Measurements from ENCODE around the gene IAH1.

Gene IAH1

GRCh38 chr2:9535177-9535576 is 60.8 kb downstream of the IAH1 start:
- H3K4me1 ChIP-seq (ENCODE audit: control insufficient read depth, low read length): peaks cover 53% of the 10 kb centered on the region
- peaks cover 73% of the 10 kb centered on the region for H3K36me3 ChIP-seq (ENCODE audit: control insufficient read depth, low read length)
- H3K9me2 ChIP-seq (replicated peaks; ENCODE audit: control insufficient read depth, low read length): no peaks in the 10 kb centered on the region
- no peaks in the 10 kb centered on the region for H3K9me3 ChIP-seq (ENCODE audit: control insufficient read depth, insufficient read depth, low read length)
- no peak for TF ChIP-seq EZH2phosphoT487 (IDR thresholded peaks at IDR 0.05; ENCODE audit: borderline replicate concordance, low read length)
- TF ChIP-seq, protein P1, sequence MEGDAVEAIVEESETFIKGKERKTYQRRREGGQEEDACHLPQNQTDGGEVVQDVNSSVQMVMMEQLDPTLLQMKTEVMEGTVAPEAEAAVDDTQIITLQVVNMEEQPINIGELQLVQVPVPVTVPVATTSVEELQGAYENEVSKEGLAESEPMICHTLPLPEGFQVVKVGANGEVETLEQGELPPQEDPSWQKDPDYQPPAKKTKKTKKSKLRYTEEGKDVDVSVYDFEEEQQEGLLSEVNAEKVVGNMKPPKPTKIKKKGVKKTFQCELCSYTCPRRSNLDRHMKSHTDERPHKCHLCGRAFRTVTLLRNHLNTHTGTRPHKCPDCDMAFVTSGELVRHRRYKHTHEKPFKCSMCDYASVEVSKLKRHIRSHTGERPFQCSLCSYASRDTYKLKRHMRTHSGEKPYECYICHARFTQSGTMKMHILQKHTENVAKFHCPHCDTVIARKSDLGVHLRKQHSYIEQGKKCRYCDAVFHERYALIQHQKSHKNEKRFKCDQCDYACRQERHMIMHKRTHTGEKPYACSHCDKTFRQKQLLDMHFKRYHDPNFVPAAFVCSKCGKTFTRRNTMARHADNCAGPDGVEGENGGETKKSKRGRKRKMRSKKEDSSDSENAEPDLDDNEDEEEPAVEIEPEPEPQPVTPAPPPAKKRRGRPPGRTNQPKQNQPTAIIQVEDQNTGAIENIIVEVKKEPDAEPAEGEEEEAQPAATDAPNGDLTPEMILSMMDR (IDR thresholded peaks at IDR 0.05; ENCODE audit: low read depth, low read length, poor library complexity, severe bottlenecking): no peak
- no peaks in the 10 kb centered on the region for H3K27me3 ChIP-seq (ENCODE audit: control insufficient read depth, low read length)
- peak overlapping the region; percentile 30 for H3K4me2 ChIP-seq (ENCODE audit: low read length)
- H3K27ac ChIP-seq (ENCODE audit: low read depth, low read length): peak overlapping the region; percentile 20
- no peak overlapping the region for H3K4me3 ChIP-seq (ENCODE audit: low read length)
- H4K20me1 ChIP-seq (ENCODE audit: control insufficient read depth, insufficient read depth, low read depth, low read length): no peaks in the 10 kb centered on the region
- H3F3A ChIP-seq (ENCODE audit: control insufficient read depth, insufficient read depth): peaks cover 33% of the 10 kb centered on the region
- H3K79me2 ChIP-seq (ENCODE audit: control insufficient read depth, low read length): peaks cover 72% of the 10 kb centered on the region

DNA sequence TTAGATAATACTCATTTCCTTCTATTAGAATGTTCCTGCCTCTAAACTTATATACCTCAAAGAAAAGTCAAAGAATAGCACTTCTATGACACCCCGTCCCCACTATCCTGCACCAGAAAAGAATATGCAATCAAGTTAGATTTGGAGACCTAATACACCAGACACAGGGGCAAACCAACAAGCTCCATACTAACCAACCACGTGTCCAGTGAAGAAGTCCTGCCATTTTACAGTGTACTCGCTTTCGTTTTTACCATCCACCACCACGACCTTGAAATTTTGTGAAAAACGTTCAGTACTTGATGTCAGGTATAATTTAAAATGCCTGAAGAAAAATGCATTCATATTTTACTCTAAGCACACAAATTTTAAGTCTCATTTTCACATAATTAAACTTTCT is 62.2 kb downstream of the IAH1 start:
- TF ChIP-seq, protein P1 (IDR thresholded peaks at IDR 0.05; ENCODE audit: low read depth, low read length, poor library complexity, severe bottlenecking): no peak
- no peak for TF ChIP-seq EZH2phosphoT487 (IDR thresholded peaks at IDR 0.05; ENCODE audit: borderline replicate concordance, low read length)
- H3K9me2 ChIP-seq (replicated peaks; ENCODE audit: control insufficient read depth, low read length): no peaks in the 10 kb centered on the region
- no peaks in the 10 kb centered on the region for H4K20me1 ChIP-seq (ENCODE audit: control insufficient read depth, insufficient read depth, low read depth, low read length)
- no peaks in the 10 kb centered on the region for H3K9me3 ChIP-seq (ENCODE audit: control insufficient read depth, insufficient read depth, low read length)
- H3K36me3 ChIP-seq (ENCODE audit: control insufficient read depth, low read length): peaks cover 75% of the 10 kb centered on the region
- no peak overlapping the region for H3K4me3 ChIP-seq (ENCODE audit: low read length)
- peak overlapping the region; percentile 28 for H3K4me2 ChIP-seq (ENCODE audit: low read length)
- peaks cover 83% of the 10 kb centered on the region for H3K79me2 ChIP-seq (ENCODE audit: control insufficient read depth, low read length)
- H3K4me1 ChIP-seq (ENCODE audit: control insufficient read depth, low read length): peaks cover 67% of the 10 kb centered on the region
- no peaks in the 10 kb centered on the region for H3K27me3 ChIP-seq (ENCODE audit: control insufficient read depth, low read length)
- peaks cover 46% of the 10 kb centered on the region for H3F3A ChIP-seq (ENCODE audit: control insufficient read depth, insufficient read depth)
- H3K27ac ChIP-seq (ENCODE audit: low read depth, low read length): peak overlapping the region; percentile 16

DNA sequence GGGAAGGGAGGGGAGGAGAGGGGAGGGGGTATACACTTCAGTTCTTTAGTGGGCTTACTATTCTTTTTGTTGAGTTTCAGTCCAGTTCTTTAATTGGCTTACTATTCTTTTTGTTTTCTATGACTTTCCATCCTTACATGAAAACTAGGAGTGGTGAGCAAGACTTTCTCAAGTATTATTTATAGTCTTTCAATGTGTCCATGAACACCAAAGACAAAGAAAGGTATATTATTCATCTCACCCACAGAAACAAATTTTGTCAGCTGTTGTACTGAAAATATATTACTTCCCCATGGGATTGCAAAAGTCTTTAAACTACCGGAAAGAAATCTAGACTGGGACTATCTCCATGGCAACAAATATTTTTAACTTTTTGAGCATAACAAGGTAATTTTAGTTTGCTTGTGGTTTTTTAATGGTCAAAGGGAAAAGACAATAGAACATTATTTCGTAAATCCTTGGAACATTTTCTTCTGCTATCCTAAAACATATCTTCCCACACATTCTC is 63.7 kb downstream of the IAH1 start:
- no peaks in the 10 kb centered on the region for H3K27me3 ChIP-seq (ENCODE audit: control insufficient read depth, low read length)
- peak overlapping the region; percentile 96 for H3K27ac ChIP-seq (ENCODE audit: low read depth, low read length)
- peaks cover 70% of the 10 kb centered on the region for H3K36me3 ChIP-seq (ENCODE audit: control insufficient read depth, low read length)
- peaks cover 54% of the 10 kb centered on the region for H3F3A ChIP-seq (ENCODE audit: control insufficient read depth, insufficient read depth)
- no peaks in the 10 kb centered on the region for H3K9me3 ChIP-seq (ENCODE audit: control insufficient read depth, insufficient read depth, low read length)
- H3K4me1 ChIP-seq (ENCODE audit: control insufficient read depth, low read length): peaks cover 82% of the 10 kb centered on the region
- no peaks in the 10 kb centered on the region for H3K9me2 ChIP-seq (replicated peaks; ENCODE audit: control insufficient read depth, low read length)
- peaks cover 84% of the 10 kb centered on the region for H3K79me2 ChIP-seq (ENCODE audit: control insufficient read depth, low read length)
- no peaks in the 10 kb centered on the region for H4K20me1 ChIP-seq (ENCODE audit: control insufficient read depth, insufficient read depth, low read depth, low read length)
- no peak for TF ChIP-seq EZH2phosphoT487 (IDR thresholded peaks at IDR 0.05; ENCODE audit: borderline replicate concordance, low read length)
- TF ChIP-seq, protein P1 (IDR thresholded peaks at IDR 0.05; ENCODE audit: low read depth, low read length, poor library complexity, severe bottlenecking): no peak
- peak overlapping the region; percentile 77 for H3K4me2 ChIP-seq (ENCODE audit: low read length)
- H3K4me3 ChIP-seq (ENCODE audit: low read length): peak overlapping the region; percentile 44
